Fibroblast of skin of right biceps (primary cell): ENCODE measurements around the gene RAB11B.
"Not testable (repeated sequence)": the region's sequence is repeated elsewhere in the genome, so short reads cannot be mapped to it uniquely, and the experiment has no call there.

Experiments
- DNase-seq: peaks from one replicate; pipeline ENCODE4 v3.0.0-alpha.2; 2013

RAB11B gene

DNA sequence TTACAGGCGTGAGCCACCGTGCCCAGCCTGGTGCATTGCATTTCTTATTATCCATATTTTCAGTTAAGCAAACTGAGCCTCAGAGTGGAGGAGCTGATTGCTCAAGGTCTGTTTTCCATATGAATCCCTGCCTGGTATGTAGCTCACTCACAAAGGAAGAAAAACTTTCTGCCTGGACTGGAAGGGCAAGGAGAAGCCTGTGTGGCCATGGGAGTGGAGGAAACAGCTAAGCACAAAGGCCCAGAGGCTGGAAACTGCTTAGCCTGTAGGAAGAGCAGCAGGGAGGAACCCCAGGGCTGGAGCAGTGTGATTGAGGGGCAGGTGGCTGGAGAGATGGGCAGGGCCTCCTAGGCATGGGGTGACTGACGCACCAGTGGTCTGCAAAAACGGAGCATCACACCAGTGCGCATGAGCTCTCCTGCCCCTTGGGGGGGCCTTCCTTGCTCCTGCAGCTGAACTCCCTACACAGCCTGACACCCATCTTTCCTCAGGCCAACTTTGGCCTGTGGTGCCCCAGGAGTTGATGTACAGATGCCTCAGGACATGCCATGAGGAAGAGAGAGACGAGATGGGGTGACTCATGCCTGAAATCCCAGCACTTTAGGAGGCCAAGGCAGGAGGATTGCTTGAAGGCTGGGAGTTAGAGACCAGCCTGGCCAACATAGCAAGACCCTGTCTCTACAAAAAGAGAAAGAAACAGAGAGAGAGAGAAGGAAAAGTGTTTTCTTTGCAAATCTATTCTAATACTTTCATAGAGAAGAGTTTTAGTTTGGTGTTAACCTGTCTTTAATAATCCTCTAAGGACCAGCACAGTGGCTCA, 51.8 kb downstream of the RAB11B start:
- no peak for DNase-seq

DNA sequence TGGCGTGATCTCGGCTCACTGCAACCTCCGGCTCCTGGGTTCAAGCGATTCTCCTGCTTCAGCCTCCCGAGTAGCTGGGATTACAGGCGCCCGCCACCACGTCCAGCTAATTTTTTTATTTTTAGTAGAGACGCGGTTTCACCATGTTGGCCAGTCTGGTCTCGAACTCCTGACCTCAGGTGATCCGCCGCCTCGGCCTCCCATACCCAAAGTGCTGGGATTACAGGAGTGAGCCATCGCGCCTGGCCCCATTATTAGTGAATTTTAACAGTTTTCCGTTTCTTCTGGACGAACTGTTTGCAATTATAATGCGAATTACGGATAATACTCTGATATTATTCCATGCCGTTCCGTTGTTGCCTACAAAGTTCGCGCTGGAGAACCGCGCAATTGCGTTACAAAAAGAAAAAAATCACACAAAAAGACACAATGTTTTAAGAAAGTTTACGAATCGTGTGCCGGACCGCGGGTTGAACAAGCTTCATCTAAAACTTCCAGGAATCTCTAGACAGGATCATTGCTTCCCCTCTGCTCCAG, 54.0 kb downstream of the RAB11B start:
- DNase-seq: not testable (repeated sequence)

GRCh38 chr19:8444677-8445487, 54.7 kb downstream of the RAB11B start, which contains the start of gene HNRNPM:
Gene HNRNPM, plus strand, starts transcription at chr19:8444975. Its CDS starts 24 bp downstream, at chr19:8444999.
- DNase-seq: peak; percentile 98

- DNase-seq: peak; percentile 37
Measured at GRCh38 chr19:8445488-8446001, 55.4 kb downstream of the RAB11B start.

- no peak for DNase-seq
Measured at GRCh38 chr19:8446061-8446709, 56.0 kb downstream of the RAB11B start.

DNA sequence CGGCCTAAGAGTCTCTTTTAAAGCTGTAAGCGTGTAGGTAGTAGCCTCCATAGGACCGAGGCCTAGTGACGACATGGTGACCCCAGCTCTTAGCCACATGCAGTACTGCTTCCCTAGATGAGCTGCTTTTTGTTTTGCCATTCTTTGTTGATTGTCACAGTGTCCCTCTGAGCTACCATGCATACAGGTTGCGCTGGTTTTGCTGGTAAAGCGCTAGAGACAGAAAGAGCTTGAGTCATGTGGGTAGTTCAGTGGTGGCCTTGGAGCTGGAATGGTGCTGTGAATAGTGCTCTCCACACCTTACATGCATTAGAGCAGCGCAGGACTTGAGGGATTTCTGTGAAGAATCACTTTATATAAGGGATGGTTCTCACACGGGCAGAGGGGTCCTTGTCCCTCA, 59.7 kb downstream of the RAB11B start:
- DNase-seq: no peak

GRCh38 chr19:8451377-8451776, 61.2 kb downstream of the RAB11B start:
- no peak for DNase-seq

DNA sequence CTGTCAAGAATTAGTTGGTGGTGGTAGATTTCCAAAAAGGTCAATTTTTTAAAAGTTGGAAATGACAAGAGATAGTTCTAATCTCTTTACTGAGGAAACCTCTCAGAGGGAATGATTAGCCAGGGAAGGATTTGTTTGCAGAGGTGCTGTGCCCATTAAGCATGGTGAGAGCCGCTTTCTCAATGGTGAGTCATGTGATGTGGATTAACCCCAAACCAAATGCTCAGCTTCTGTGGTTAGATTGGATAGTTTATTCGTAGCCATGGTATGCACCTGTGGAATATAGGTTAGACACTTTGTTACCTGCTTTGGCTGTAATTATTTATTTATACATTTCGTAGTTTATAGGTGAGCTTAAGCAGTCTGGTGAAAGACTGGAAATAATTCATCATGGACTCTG, 61.7 kb downstream of the RAB11B start:
- peak; percentile 66 for DNase-seq

DNA sequence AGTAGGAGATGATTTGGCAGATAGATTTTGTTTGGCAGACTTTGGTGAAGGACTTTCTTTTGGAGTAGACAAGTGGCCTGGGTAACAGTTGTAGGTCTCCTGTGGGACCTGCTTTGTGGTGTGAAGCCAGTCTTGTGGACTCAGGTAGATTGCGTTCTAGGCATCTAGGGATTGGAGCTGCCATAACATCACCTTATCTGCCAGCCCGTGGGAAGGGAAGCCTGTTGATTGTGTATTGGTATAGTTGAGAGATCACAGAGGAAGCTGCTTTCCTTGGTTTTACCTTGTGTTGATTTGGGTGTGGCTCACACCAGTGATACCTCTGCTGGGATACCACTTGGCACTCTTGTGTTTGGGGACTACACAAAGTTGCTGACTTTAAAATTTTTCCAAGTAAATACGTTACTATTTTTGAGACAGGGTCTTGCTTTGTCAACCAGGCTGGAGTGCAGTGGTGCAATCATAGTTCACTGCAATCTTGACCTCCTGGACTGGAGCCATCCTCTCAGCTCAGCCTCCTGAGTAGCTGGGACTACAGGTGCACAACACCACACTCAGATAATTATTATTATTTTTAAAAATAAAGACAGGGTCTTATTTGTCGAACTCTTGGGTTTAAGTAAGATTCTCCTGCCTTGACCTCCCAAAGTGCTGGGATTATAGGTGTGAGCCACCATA, 62.4 kb downstream of the RAB11B start:
- no peak for DNase-seq

GRCh38 chr19:8453616-8454015, 63.5 kb downstream of the RAB11B start:
- DNase-seq: no peak
